Astrocyte of the spinal cord (primary cell): ENCODE measurements around the gene DUS3L.

Experiments
- DNase-seq: peaks from one replicate; pipeline ENCODE4 v3.0.0; 2011; ENCODE audit warnings: low read depth, low spot score
- H3K4me3 ChIP-seq: 2 replicates; pipeline ENCODE4 v1.5.1; 2011; ENCODE audit warnings: low read depth, mild to moderate bottlenecking, low read length, moderate library complexity
- CTCF ChIP-seq: IDR thresholded peaks from 2 replicates; pipeline ENCODE4 v1.5.1; 2012; ENCODE audit warnings: low read depth, mild to moderate bottlenecking, low read length, inconsistent platforms
- in situ Hi-C: cut with HindIII; loops from 2 replicates; pipeline ENCODE4 v1.10.0; 2017; ENCODE audit warnings: low sequenced_read_pairs

The DUS3L gene

GRCh38 chr19:5826531-5827341, 35.8 kb upstream of the DUS3L start:
- H3K4me3 ChIP-seq = no peak overlapping the region
- DNase-seq = no peak
- in situ Hi-C loops = no loop called here
- peak; percentile 7 for TF ChIP-seq CTCF

- in situ Hi-C loops = no loop called here
- no peak overlapping the region for H3K4me3 ChIP-seq
- no peak for TF ChIP-seq CTCF
These were observed 34.2 kb upstream of the DUS3L start for GRCh38 chr19:5825178-5825577.

GRCh38 chr19:5824751-5825150, 33.8 kb upstream of the DUS3L start:
- no peak for TF ChIP-seq CTCF
- H3K4me3 ChIP-seq = no peak overlapping the region
- in situ Hi-C loops = no loop called here
- DNase-seq = no peak

More at GRCh38 chr19:5825178-5825577, 34.2 kb upstream of the DUS3L start:
- DNase-seq = no peak

- in situ Hi-C loops = no loop called here
- TF ChIP-seq CTCF = peak; percentile 8
- DNase-seq = no peak
These were observed 32.8 kb upstream of the DUS3L start for GRCh38 chr19:5823579-5824281.

GRCh38 chr19:5822181-5822844, 31.4 kb upstream of the DUS3L start:
- in situ Hi-C loops = no loop called here
- DNase-seq = no peak
- no peak for TF ChIP-seq CTCF
- no peak overlapping the region for H3K4me3 ChIP-seq

More at GRCh38 chr19:5823579-5824281, 32.8 kb upstream of the DUS3L start:
- H3K4me3 ChIP-seq = no peak overlapping the region

GRCh38 chr19:5821521-5822180, 30.7 kb upstream of the DUS3L start:
- H3K4me3 ChIP-seq = no peak overlapping the region
- no peak for DNase-seq
- in situ Hi-C loops = no loop called here
- no peak for TF ChIP-seq CTCF
